Fibroblast of skin of back (primary cell): ENCODE data around the gene SEMA6D.
"Not testable (repeated sequence)": the region's sequence is repeated elsewhere in the genome, so short reads cannot be mapped to it uniquely, and the experiment has no call there.

Experiments
- DNase-seq: peaks from one replicate; pipeline ENCODE4 v3.0.0-alpha.2; 2013

The SEMA6D gene

GRCh38 chr15:47718497-47719437 lies 1.5 kb downstream of the SEMA6D start:
- DNase-seq, result peak; percentile 19

DNA sequence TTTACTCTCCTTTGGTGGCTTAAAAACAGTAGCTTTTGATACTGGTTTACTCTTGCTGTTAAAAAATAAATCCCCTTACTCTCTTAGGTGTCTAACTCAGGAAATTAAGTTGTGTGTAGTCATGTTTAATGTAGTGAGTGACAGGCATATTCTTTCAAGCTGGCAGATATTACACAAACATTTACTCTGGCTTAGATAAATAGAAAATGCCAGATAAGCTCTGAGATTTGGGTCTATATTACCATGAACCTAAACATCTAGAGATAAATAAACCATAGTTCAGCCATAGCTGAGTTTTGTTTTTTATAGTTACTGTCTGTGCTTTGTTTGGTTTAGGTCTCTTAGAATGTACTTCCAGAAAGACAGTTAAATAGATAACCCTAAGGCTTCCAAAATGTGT lies 2.4 kb downstream of the SEMA6D start:
- DNase-seq, result no peak

DNA sequence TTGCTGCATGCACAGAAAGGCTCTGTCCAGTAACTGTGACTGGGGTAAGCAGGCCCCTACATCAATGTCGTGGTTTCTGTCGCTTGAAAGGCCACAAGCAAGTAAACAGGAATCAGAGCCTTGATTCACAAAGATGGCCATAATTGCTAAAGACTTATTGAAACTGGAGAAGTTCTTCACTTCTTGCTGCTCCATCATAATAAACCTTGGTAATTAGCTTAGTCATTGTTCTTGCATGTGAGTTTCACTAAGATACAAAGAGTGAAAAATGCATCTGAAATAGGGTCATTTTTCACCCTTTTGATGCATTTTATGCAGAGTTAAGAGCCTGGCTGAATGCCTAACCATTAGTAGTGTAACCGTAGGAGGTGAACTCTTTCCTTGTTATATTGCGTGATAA lies 3.2 kb downstream of the SEMA6D start:
- DNase-seq, result no peak

DNA sequence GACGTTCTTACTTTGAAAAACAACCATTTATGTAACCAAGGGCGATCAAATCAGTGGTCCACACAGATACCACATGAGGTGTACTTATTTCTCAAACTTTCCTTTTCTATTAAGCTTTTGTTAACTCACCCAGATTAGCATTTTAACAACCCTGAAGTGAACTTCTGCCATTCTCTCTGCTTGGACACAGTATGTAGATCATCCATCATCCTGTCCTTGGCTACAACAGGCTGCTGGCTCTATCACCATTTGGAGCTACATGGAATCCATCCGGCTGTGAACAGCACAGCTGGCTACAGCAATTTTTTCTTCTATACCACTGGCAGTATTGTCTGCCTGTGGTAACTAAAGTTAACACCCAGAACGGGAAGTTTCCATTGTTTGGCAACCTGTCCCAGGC lies 4.4 kb downstream of the SEMA6D start:
- DNase-seq, result no peak

GRCh38 chr15:47724346-47724745 lies 7.0 kb downstream of the SEMA6D start:
- DNase-seq, result no peak

- no peak for DNase-seq
Observed at GRCh38 chr15:47725051-47725450, 7.7 kb downstream of the SEMA6D start.

- DNase-seq, result no peak
Observed at GRCh38 chr15:47725906-47726305, 8.6 kb downstream of the SEMA6D start.

GRCh38 chr15:47726399-47726823 lies 9.1 kb downstream of the SEMA6D start:
- DNase-seq, result no peak

DNA sequence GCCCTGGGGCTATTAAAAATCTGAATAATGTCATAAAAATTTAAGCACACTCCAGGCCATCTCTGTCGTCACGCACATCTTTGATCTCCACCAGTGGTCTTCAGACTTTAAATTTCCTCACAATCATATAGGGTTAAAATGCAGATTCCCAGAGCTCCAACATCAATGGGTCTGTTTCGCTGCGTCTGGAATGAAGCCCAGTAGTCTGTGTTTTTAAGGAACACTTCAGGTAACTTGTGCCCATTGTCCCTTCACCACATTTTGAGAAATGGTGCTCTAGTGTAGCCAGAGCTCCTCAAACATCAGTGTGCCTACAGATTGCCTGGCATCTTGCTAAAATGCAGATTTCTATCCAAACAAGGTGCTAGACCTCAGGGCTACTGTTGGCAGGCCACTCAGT lies 9.8 kb downstream of the SEMA6D start:
- DNase-seq, result no peak

DNA sequence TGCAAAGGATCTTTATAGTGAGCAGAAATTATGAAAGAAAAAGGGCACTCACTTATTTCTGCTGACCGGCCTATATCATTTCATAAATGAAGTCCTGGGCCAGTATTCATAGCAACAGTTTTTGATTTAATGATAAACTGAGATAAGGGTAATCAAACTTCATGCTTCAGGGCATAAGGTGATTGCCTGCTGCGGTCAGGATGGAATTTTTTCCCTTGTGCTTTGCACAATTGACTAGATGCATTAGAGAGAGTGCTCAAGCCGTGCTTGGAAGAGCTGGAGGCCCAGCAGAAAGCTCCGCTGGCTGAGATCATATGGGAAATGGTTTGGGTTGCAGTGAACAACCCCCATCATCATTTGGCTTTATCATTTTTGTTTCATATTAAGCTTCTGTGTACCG lies 10.4 kb downstream of the SEMA6D start:
- no peak for DNase-seq

DNA sequence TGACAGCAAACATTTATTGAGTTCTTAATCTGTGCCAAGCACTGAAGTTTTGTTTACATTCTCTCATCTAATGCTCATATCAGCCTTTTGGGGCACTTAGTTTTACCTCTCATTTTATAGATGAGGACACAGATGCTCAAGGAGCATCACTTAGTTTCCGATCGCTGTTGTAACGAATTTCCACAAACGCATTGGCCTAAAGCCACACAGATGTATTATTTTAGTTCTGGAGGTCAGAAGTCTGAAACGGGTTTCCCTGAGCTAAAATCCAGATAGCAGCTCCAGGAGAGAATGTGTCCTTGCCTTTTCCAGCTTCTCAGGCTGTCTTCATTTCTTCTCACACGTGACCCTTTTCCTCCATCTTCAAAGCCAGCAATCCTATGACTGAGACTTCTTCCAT lies 11.1 kb downstream of the SEMA6D start:
- DNase-seq, result no peak

- DNase-seq, result no peak
Observed at GRCh38 chr15:47728886-47729285, 11.6 kb downstream of the SEMA6D start.

GRCh38 chr15:47731230-47731629 lies 13.9 kb downstream of the SEMA6D start:
- no peak for DNase-seq

DNA sequence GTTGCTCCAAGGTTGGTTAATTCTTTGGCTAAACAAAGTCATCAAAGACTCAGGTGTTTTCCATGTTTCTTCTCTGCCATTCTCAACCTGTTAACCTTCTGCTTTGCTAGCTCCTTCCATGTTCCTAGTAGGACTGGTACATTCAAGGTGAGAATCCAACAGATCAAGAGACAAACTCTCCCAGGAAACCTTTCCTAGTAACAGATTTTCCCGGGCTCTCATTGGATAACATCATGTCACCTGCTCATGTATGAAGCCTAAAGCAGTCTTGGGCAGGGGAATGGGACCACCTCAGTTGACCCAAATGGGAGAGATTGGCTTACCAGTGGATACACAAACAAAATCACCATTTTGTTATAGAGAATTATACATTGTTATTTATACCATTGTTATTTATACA lies 14.9 kb downstream of the SEMA6D start:
- no peak for DNase-seq

- no peak for DNase-seq
Observed at GRCh38 chr15:47733085-47733484, 15.8 kb downstream of the SEMA6D start.

- DNase-seq, result no peak
Observed at GRCh38 chr15:47736143-47736786, 19.0 kb downstream of the SEMA6D start.

DNA sequence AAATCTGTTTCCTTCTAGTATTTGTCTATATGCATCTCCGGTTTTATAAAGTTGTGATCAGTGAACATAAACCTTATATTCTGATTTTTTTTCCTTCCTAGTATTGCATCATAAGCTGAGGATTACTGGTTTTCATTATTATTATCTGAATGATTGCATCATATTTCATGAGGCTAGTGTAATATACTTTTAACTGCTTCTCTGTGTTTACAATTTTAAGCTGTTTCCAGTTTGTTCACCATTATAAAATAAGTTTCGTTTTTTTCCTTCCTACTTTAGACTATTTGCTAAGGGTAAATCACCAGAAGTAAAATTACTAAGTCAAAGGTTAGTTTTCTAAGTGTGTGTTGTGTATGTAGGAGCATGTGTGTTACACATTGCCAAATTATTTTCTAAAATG lies 20.2 kb downstream of the SEMA6D start:
- DNase-seq, result no peak

- DNase-seq, result not testable (repeated sequence)
Observed at GRCh38 chr15:47738144-47738825, 21.0 kb downstream of the SEMA6D start.

GRCh38 chr15:47741082-47741481 lies 23.8 kb downstream of the SEMA6D start:
- no peak for DNase-seq

DNA sequence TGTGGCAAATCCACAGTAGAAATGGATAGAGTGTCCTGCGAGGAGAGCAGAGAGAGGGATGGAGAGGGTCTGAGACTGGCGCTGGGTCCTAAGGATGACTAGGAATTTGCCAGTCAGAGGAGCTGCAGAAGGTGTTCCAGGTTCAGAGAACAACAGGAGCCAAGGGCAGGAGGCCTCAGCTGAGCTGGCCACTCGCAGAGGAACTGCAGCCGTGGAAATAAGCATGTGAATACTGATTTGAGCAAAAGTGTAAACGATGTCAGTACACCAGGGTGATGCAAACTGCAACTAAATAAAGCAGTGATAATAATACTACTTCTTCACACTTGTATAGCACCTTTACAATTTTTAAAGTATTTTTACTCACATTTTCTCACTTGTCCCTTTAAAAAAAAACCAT lies 24.6 kb downstream of the SEMA6D start:
- no peak for DNase-seq

- no peak for DNase-seq
Observed at GRCh38 chr15:47742334-47742733, 25.0 kb downstream of the SEMA6D start.

GRCh38 chr15:47742742-47743141 lies 25.4 kb downstream of the SEMA6D start:
- DNase-seq, result no peak

GRCh38 chr15:47743385-47743784 lies 26.1 kb downstream of the SEMA6D start:
- DNase-seq, result no peak
